HFFc6 (cell line): ENCODE measurements around the gene ZNF277. TPM values are rescaled to one million over a fixed set of nuclear protein-coding genes. Genes with fewer than 3 reads are reported as not detected.

ENCODE experiments used
- DNase-seq: peaks from one replicate; pipeline ENCODE4 v3.0.0-alpha.2; 2018
- H3K27ac Mint-ChIP-seq: 2 replicates; pipeline ENCODE4 v1.8.0; 2020; ENCODE audit warnings: mild to moderate bottlenecking, mixed read lengths
- H3K27me3 Mint-ChIP-seq: 2 replicates; pipeline ENCODE4 v1.8.0; 2021; ENCODE audit warnings: mild to moderate bottlenecking, moderate library complexity, mixed read lengths; ENCODE audit not compliant: insufficient read depth
- H3K36me3 Mint-ChIP-seq: 2 replicates; pipeline ENCODE4 v1.8.0; 2021; ENCODE audit warnings: low read depth, mixed read lengths
- H3K4me1 Mint-ChIP-seq: 2 replicates; pipeline ENCODE4 v1.8.0; 2020; ENCODE audit warnings: low read depth, mixed read lengths
- H3K4me3 Mint-ChIP-seq: 2 replicates; pipeline ENCODE4 v1.8.0; 2020; ENCODE audit warnings: mild to moderate bottlenecking, moderate library complexity, mixed read lengths
- H3K9me3 Mint-ChIP-seq: 2 replicates; pipeline ENCODE4 v1.8.0; 2020; ENCODE audit warnings: mild to moderate bottlenecking, mixed read lengths
- total RNA-seq, 6 experiments: library from RNA; stranded (reverse); fragmentation: NEBNext Ultra II Directional; extraction: Animal tissue kit (Norgen Biotek cat#: 25700); gene quantifications; 2 replicates in 1 of 6; 3 replicates in 5 of 6; pipeline ENCODE4 v1.2.3, GENCODE V29; 2021
- TF ChIP-seq, protein P1 (sequence below): fragments of 200-600 bp; sonication (generic); IDR thresholded peaks from 2 replicates; pipeline ENCODE4 v1.5.0; 2021; ENCODE audit warnings: antibody characterized with exemption, mild to moderate bottlenecking

Gene ZNF277
- total RNA-seq, 6 experiments from 2014 or later, result 9.5 to 14.6 (median 13.5) TPM

DNA sequence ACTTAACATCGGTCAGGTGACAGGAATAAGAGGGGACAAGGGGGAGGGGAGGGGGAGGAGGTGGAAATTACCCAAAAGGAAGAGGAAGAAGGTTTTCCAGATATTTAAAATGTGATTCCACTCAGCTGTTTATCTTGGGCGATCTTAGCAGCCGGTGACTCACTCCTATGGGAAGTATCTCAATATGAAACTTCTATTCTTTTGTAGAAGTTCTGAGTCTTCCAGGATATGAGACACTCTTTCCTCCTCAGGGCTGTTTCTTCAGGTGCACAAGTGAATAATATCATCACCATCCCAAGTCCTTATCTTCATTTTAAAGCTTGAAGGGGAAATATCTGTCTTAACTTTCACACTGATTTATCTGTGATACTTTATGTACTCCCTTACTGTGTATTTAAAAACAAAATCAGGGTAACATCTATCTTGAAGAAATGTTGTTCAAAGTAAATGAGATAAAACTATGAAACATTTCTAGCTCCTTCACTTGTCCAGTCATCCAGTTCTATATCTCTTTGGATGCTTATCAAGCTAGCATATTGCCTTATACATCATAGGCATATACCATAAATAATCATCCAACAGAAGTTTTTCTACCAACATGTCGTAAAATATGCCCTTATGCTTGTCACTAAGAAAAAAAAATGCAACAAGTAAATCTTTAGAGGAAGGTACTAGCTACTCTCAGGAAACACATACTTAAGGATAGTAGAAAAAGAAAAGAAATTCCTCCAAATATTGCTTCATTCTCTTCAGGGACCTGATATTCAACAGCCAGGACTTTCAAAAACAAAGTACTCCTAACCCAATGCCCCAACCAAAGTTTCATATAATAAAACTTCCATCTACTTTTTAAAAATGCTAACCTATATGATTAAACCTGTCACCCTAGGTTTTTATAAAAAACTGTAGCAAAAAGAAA, 14.0 kb upstream of the ZNF277 start:
- H3K9me3 Mint-ChIP-seq, result no peaks in the 10 kb centered on the region
- H3K27me3 Mint-ChIP-seq, result no peaks in the 10 kb centered on the region
- peaks cover 5% of the 10 kb centered on the region; the same call in 1 of the 2 replicates for H3K36me3 Mint-ChIP-seq
- peaks cover 30% of the 10 kb centered on the region for H3K4me1 Mint-ChIP-seq
- peak; percentile 50 for DNase-seq
- TF ChIP-seq, protein P1, sequence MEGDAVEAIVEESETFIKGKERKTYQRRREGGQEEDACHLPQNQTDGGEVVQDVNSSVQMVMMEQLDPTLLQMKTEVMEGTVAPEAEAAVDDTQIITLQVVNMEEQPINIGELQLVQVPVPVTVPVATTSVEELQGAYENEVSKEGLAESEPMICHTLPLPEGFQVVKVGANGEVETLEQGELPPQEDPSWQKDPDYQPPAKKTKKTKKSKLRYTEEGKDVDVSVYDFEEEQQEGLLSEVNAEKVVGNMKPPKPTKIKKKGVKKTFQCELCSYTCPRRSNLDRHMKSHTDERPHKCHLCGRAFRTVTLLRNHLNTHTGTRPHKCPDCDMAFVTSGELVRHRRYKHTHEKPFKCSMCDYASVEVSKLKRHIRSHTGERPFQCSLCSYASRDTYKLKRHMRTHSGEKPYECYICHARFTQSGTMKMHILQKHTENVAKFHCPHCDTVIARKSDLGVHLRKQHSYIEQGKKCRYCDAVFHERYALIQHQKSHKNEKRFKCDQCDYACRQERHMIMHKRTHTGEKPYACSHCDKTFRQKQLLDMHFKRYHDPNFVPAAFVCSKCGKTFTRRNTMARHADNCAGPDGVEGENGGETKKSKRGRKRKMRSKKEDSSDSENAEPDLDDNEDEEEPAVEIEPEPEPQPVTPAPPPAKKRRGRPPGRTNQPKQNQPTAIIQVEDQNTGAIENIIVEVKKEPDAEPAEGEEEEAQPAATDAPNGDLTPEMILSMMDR, result no peak
- peak overlapping the region; percentile 66 for H3K27ac Mint-ChIP-seq
- H3K4me3 Mint-ChIP-seq, result no peak overlapping the region

DNA sequence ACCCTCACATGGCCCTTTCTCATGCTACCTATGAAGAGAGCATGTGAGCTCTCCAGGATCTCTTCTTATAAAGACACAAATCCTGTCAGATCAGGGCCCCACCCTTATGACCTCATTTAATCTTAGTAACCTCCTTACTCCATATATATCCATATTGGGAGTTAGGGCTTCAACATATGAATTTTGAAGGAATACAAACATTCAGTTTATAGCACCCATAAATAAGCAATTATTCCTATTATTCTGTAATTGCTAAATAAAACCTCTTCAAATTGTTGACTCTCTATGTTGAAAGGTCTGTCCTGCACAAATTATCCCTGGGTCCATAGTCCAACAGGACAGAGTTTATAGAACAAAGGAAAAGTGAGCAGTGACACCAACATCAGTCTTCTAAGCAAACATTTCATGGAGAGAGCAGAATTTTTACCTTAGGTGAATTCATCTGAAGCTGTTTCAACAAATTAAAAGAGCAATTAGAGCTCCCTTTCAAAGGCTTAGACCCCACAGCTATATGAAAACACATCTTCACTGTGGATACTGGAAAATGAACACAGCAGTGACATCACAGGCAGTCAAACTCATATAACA, 12.5 kb upstream of the ZNF277 start:
- Mint-ChIP-seq H3K27ac (no peak overlapping the region), H3K9me3 (no peaks in the 10 kb centered on the region), H3K36me3 (peaks cover 5% of the 10 kb centered on the region; the same call in 1 of the 2 replicates), H3K4me1 (peaks cover 40% of the 10 kb centered on the region), H3K4me3 (no peak overlapping the region), H3K27me3 (no peaks in the 10 kb centered on the region)
- TF ChIP-seq, protein P1, result no peak
- DNase-seq, result no peak

DNA sequence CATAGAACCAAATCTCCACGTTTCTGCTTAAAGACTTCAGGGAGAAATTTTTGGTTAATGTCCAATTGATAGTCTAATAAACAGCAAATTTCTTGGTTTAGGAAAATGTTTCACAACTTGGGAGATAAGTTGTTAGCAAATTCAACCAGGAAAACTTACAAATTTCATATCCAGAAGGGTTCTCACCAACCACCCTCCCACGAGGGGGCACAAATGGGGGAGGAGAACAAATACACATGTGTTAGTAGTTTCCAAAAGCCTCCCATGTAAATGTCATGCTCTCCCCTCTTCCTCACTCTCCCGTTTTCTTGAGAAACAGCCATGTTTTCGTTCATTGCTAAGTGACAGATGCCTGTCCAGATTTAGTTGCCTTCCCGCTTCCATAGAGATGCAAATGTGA, 10.8 kb upstream of the ZNF277 start:
- H3K9me3 Mint-ChIP-seq, result no peaks in the 10 kb centered on the region
- peaks cover 44% of the 10 kb centered on the region for H3K4me1 Mint-ChIP-seq
- H3K27me3 Mint-ChIP-seq, result no peaks in the 10 kb centered on the region
- H3K36me3 Mint-ChIP-seq, result peaks cover 5% of the 10 kb centered on the region; the same call in 1 of the 2 replicates
- TF ChIP-seq, protein P1, result no peak
- no peak for DNase-seq
- H3K4me3 Mint-ChIP-seq, result no peak overlapping the region
- H3K27ac Mint-ChIP-seq, result no peak overlapping the region

DNA sequence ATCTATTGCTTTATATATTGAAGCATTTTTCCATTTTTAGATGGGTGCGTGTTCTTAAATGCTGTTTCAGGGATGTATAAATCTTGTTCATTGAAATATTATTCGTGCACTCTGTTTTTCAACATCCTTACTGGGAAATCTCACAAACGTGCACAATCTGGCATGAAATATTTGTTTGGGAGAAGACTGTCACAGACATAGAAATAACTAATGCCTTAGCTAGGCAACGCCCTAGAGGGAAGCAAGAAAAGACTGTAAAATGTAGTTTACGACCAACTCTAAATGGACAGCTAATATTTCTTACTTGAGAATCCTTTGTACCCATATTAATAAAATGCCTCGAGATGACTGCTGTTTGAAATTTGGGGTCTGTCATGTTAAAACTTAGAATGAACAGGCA, 9.2 kb upstream of the ZNF277 start:
- TF ChIP-seq, protein P1, result no peak
- no peak overlapping the region for H3K27ac Mint-ChIP-seq
- no peak for DNase-seq
- H3K4me3 Mint-ChIP-seq, result no peak overlapping the region
- H3K36me3 Mint-ChIP-seq, result peaks cover 5% of the 10 kb centered on the region; the same call in 1 of the 2 replicates
- no peaks in the 10 kb centered on the region for H3K9me3 Mint-ChIP-seq
- H3K27me3 Mint-ChIP-seq, result no peaks in the 10 kb centered on the region
- peaks cover 50% of the 10 kb centered on the region for H3K4me1 Mint-ChIP-seq

DNA sequence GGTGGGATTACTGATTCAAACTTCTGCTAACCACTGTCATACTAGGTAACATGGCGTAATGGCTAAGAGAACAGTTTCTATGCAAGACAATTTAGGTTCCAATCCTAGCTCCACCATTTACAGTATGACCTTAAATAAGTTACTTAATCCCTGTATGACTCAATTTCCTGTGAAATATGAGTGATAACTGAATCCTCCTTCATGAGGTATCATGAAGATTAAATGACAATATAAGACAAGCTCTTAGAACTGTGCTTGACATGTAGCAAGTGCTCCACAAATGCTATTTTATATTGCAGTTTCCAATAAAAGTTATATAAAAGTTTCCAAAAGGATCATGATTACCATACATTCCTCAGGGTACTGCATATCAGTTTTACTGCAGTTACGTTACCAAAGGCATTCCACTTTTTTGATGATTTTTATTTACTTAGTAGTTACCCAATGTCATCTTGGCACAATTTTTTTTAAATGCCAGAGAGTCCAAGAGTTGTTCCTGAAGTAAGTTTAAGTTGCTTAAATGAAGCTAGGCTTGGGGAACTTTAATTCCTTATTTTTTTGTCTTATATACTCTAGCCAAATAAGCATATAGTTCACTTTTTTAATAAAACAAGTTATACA, 7.3 kb upstream of the ZNF277 start:
- Mint-ChIP-seq H3K27ac (no peak overlapping the region), H3K36me3 (peaks cover 5% of the 10 kb centered on the region; the same call in 1 of the 2 replicates), H3K9me3 (no peaks in the 10 kb centered on the region), H3K4me3 (no peak overlapping the region), H3K27me3 (no peaks in the 10 kb centered on the region), H3K4me1 (peaks cover 46% of the 10 kb centered on the region)
- DNase-seq, result peak; percentile 12
- TF ChIP-seq, protein P1, result no peak
